GM12875 (cell line): ENCODE results near the gene RAD51AP2.

ENCODE experiments used
- H3K4me3 ChIP-seq: one replicate; pipeline ENCODE4 v1.5.1; 2011; ENCODE audit warnings: low read depth, low read length, control low read depth
- CTCF ChIP-seq: IDR thresholded peaks from 2 replicates; pipeline ENCODE4 v1.5.1; 2011; ENCODE audit warnings: low read depth, mild to moderate bottlenecking, control low read depth, inconsistent platforms, low read length, moderate library complexity, borderline replicate concordance; ENCODE audit not compliant: insufficient read depth

RAD51AP2 gene

GRCh38 chr2:17536416-17536815, 18.2 kb upstream of the RAD51AP2 start:
- H3K4me3 ChIP-seq = no peak overlapping the region
- no peak for TF ChIP-seq CTCF

- H3K4me3 ChIP-seq = no peak overlapping the region
- no peak for TF ChIP-seq CTCF
These were observed 15.3 kb upstream of the RAD51AP2 start for GRCh38 chr2:17533546-17533945.

GRCh38 chr2:17529771-17530170, 11.5 kb upstream of the RAD51AP2 start:
- no peak overlapping the region for H3K4me3 ChIP-seq
- TF ChIP-seq CTCF = no peak

GRCh38 chr2:17522303-17522702, 4.1 kb upstream of the RAD51AP2 start:
- no peak overlapping the region for H3K4me3 ChIP-seq
- no peak for TF ChIP-seq CTCF

GRCh38 chr2:17521621-17522020, 3.4 kb upstream of the RAD51AP2 start:
- TF ChIP-seq CTCF = no peak

GRCh38 chr2:17520761-17521160, 2.5 kb upstream of the RAD51AP2 start:
- no peak overlapping the region for H3K4me3 ChIP-seq
- no peak for TF ChIP-seq CTCF

More at GRCh38 chr2:17521621-17522020, 3.4 kb upstream of the RAD51AP2 start:
- H3K4me3 ChIP-seq = no peak overlapping the region

- TF ChIP-seq CTCF = no peak
- H3K4me3 ChIP-seq = no peak overlapping the region
These were observed 1.2 kb upstream of the RAD51AP2 start for GRCh38 chr2:17519486-17519885.
